GM12892 (cell line): ENCODE results near the gene SFR1. TPM values are rescaled to one million over a fixed set of nuclear protein-coding genes. Genes with fewer than 3 reads are reported as not detected.
A peak's percentile ranks its signal among the peaks of the same experiment; 100 is the strongest.

Source experiments
- DNase-seq: peaks from one replicate; pipeline ENCODE4 v3.0.0; 2011; ENCODE audit not compliant: insufficient read length
- FAIRE-seq: peaks from 2 replicates; lab custom pipeline; 2011; peaks lifted over from hg19 to GRCh38; lab: Jason Lieb, UNC
- POLR2A ChIP-seq: IDR thresholded peaks from 2 replicates; pipeline ENCODE4 v1.6.1; 2011; ENCODE audit warnings: low read depth, low read length, control low read depth
- POLR2AphosphoS5 ChIP-seq: IDR thresholded peaks from 2 replicates; pipeline ENCODE4 v1.6.1; 2011; ENCODE audit warnings: low read depth, low read length, control low read depth
- TAF1 ChIP-seq: IDR thresholded peaks from 2 replicates; pipeline ENCODE4 v1.6.1; 2011; ENCODE audit warnings: low read depth, mild to moderate bottlenecking, control low read depth, low read length, borderline replicate concordance
- polyA plus RNA-seq: library from polyadenylated mRNA; unstranded; fragments of >200 nt; gene quantifications from one replicate; pipeline ENCODE4 v1.2.1, GENCODE V29; 2012; ENCODE audit warnings: missing spikeins, inconsistent platforms; ENCODE audit not compliant: missing spikeins

Gene SFR1, protein sequence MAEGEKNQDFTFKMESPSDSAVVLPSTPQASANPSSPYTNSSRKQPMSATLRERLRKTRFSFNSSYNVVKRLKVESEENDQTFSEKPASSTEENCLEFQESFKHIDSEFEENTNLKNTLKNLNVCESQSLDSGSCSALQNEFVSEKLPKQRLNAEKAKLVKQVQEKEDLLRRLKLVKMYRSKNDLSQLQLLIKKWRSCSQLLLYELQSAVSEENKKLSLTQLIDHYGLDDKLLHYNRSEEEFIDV
- polyA plus RNA-seq, result 16.7 TPM

DNA sequence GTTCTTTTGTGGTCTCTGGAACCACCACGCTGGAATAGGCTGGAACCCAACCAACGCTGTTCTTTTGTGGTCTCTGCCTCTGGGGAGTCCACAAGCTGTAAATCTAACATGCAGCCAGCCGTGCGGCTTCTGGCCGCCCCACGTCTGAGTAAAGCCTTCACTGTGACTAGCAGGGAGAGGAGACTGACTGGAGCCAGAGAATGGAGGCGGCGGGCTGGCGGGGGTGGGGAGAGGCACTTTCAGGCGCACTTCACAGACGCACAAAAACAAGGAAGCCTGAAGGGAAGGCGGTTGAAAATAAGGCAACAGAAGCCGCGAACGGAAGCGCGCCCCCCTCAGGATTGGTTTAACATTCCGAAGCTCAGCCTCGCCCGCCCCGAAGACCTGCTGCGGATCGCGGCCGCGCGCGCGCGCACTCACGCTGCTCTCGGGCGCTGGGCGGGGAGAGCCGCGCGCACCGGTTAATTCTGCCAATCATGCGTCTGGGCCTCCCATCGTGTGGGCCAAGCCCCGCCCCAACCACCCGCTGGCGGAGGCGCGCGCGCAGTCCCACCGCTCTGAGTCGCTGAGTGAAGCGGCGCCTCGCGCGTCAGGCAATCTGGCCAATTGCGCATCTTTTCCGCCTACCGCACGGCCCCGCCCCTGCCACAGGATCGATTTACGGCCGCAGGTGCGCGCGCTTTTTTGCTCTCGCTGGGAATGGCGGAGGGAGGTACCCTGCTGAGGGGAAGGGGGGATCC lies at the start of gene SFR1:
Gene SFR1 (plus strand): TSS at position 687 of the 740 bp plus-strand sequence. CDS start 13 bp downstream, at position 700.
- TF ChIP-seq POLR2AphosphoS5 (peak; percentile 89), POLR2A (peak; percentile 94), TAF1 (peak; percentile 90; the same call in 1 of the 2 replicates)
- peak; percentile 100 for FAIRE-seq
- DNase-seq, result peak; percentile 69

DNA sequence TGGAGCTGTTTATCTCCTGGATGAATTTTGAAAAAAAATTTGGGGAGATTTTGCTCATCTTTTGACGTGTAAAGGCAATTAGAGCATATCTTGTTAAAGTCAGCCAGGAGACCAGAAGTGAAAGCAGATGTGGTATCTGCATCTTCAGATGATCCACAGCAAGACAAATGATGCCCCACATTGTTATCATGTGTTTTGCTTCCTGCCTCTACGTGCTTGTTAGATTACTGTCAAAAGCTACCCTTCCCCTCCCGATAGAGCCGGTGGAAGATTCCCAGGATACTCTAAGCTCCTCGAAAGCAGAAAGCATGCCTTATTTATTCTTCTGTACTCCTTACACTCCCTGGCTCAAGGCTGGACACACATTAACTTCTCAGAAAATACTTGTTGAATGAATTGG lies 49.2 kb upstream of the SFR1 start:
- FAIRE-seq (peak; percentile 38), DNase-seq (no peak)
- TF ChIP-seq POLR2A (no peak), POLR2AphosphoS5 (no peak), TAF1 (no peak)

DNA sequence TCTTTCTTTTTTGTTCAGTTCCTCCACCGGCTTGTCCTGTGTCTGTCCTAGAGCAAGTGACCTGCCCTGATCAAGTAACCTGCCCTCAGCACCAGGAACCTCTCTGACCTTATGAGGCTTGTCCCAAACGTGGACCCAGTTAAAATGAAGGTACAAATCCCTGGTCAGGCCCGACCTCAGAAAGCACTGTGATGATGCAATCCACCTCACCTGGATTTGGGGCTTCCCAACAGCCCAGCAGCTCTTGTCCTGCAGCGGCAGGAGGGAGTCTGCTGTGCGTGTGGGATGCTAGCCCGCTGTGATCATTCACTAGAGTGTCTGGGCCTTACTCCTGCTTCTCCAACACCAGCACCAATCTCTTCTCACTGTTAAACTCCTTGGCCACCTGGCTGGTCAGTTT lies 47.5 kb upstream of the SFR1 start:
- DNase-seq (no peak), FAIRE-seq (no peak)
- no peak for TF ChIP-seq POLR2AphosphoS5
- TF ChIP-seq TAF1, result no peak
- TF ChIP-seq POLR2A, result no peak

DNA sequence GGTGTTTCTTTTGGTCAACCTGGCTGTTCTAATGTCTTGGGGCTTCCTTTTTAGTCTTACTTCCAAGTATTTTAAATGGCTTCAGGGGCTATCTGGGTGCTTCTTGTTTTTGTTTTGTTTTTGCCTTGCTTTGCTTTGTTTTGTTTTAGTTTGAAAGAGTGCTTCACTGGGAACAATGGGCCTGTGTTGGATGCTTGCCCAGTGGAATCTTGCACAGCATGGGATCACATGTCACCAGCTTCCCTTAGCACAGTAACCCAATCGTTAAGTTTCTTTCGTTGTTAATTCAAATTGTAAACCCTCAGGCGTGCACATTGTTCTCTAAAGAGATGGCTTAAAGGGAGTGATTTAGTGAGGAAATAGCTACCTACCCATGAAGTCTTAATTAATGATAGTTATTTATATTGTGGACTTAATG lies 45.2 kb upstream of the SFR1 start:
- DNase-seq (no peak), FAIRE-seq (no peak)
- TF ChIP-seq TAF1 (no peak), POLR2A (no peak), POLR2AphosphoS5 (no peak)

DNA sequence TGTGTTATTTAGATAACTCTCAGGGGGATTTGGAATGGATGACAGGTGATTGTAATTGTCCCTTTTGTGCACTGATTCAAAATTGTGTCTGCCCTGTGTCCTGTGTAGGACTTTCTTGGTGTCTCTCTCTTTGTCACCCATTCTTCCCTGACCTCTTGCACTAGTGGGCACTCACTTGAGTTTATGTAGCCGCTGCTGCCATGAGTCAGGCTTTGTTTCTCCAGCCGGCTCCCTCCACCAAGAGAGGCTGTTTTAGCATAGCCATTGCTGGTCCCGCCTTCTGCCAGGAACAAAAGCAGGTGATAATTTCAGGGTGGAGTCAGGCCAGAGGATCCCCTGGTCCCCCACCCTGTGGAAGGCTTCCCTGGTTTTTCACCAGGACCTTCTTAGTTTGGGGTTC lies 44.7 kb upstream of the SFR1 start:
- DNase-seq (no peak), FAIRE-seq (no peak)
- TF ChIP-seq TAF1 (no peak), POLR2A (no peak), POLR2AphosphoS5 (no peak)

DNA sequence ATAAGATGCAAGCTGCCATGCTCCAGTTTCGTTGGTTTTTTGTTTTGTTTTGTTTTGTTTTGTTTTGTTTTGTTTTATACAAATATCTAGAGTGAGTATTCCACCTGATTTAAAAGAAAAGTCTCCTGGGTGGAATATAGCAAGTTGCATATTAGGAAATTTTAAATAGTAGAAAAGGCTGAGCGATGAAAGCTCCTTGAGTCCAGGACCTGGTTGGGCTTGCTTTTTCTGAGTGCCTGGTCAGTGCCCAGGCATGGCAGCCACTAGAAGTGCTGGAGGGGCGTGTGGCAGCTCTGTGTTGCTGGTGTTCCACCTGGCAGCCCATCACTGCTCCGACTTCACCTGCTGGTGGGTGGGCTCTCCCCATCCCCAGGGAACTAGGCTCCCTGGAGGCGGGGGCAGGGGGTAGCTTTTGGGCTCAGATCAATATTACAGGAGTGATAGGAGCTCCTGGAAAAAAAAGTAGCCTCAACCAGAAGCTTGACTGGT lies 44.3 kb upstream of the SFR1 start:
- no peak for DNase-seq
- FAIRE-seq, result no peak
- no peak for TF ChIP-seq POLR2AphosphoS5
- no peak for TF ChIP-seq POLR2A
- TF ChIP-seq TAF1, result no peak

DNA sequence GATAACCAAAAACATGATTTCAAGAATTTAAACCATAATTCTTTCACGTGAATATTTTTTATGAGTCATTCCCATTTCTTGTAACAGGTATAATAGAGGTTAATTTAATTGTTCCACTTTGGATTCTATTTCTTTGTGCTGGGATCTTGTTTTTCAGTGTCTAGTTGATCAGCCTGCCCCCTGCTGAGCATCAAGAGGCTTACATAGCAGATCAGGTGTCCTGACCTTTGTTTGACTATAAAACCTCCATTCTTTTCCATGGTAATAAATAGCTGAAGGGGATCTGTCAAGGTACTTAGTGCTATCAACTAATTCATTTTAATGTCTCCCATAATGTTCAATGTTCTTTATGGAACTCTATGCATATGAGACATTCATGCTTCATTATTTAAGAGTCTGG lies 41.2 kb upstream of the SFR1 start:
- TF ChIP-seq POLR2A (no peak), POLR2AphosphoS5 (no peak), TAF1 (no peak)
- DNase-seq (no peak), FAIRE-seq (no peak)

DNA sequence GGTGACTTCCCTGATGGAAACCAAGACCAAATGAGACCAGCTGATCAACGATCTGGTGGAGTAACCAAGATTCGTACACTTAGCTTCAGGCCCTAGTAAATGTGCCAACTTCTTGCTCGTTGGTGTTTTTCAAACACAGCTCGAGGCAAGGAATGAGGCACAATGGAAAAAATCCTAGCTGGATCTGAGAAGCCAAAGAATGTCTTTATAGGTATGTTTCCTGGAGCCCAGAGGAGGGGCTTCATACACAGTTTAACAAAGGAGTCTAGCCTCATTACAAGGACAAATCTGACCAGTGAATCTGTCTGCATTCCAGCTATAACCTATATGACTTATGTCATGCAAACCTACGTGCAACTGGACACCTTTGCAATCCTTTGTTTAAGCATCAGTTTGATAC lies 40.0 kb upstream of the SFR1 start:
- TF ChIP-seq POLR2A, result no peak
- no peak for TF ChIP-seq POLR2AphosphoS5
- TF ChIP-seq TAF1, result no peak
- FAIRE-seq (no peak), DNase-seq (no peak)

DNA sequence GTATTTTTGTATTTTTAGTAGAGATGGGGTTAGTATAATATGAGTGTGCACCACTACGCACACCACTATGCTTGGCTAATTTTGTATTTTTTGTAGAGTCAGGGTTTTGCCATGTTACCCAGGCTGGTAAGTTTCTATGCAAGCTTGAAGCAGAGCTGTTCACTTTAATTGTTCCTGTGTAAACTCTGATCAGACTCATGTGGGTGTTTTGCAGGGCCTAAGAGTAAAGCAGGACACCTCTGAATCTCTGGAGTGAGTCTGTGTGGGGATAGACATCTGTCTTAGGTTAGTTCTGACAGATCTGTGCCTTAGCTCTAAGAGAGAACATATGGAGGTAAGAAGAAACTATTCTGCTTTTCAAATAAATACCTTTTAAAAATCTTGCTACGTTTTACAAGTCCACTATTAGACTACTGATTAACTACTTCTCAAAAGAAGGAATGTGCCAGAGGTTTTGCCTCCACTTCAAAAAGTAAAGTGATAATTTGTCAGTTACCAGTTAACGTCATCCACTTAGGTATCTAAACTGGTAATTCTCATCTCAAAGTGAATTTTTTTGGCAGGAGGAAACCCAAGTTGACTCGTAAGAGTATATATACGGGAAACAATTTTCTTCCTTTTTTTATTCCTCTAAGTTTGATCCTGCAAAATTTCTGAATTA lies 37.4 kb upstream of the SFR1 start:
- DNase-seq (no peak), FAIRE-seq (no peak)
- no peak for TF ChIP-seq TAF1
- no peak for TF ChIP-seq POLR2AphosphoS5
- TF ChIP-seq POLR2A, result no peak

DNA sequence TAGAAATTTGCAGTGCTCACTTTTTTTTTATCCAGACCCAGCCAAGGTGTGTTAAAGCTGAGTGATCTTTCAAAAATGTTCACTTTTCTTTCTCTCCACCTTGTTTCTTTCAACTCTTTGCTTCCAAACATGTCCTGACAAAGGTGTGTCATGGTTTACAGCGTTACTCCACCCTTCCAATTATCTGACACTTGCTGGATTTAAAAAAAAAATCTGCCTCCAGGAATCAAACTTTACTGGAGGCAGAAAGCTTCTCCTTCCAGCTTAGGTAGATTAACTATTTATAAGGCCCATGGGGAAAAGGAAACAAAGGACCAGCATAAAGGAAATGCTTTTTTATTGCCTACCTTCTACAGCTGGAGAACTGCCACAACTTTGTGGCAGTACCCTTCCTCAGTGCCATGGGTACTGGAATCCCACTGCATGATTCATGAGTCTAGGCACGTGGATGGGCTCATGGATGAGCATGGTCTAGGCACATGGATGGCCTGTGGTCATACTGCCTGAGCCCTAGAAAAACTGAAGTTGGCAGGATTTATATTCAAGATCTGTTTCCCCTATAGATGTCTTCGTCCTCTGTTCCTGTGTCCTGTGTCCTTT lies 36.1 kb upstream of the SFR1 start, which contains the start of gene COL17A1:
Gene COL17A1 (minus strand): TSS at position 80 of the 600 bp plus-strand sequence. CDS start 5,207 bp downstream, outside the sequence.
- no peak for TF ChIP-seq POLR2A
- TF ChIP-seq TAF1, result no peak
- TF ChIP-seq POLR2AphosphoS5, result no peak
- FAIRE-seq, result no peak
- DNase-seq, result no peak

DNA sequence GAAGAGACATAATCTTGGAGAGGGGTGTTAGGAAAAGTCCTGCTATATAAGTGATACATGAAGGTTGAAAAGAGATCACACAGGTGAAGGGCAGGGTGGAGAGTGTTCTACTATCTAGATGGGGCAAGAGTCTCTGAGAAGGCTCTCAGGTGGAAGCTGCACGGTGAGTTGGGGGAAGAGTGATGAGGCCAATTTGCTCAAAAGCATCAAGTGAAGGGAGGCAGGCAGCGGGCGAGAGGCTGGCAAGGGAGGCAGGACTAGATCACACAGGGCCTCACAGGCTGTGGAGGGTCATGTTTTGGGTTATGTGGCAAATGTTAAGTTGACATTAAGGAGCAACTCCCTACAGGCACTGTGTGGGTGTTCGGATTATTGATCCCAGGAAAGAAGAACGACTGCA lies 33.7 kb upstream of the SFR1 start:
- no peak for FAIRE-seq
- no peak for DNase-seq
- TF ChIP-seq POLR2AphosphoS5 (no peak), POLR2A (no peak), TAF1 (no peak)
